Esophagus squamous epithelium (tissue), 4 donors: ENCODE data around the gene GTPBP4.

Experiments used
- POLR2A ChIP-seq, 4 donors: fragments of 450-650 bp; IDR thresholded peaks; one replicate each; pipeline ENCODE4 v1.6.1; 2017; ENCODE audit warnings: antibody characterized with exemption in 4 of 4, mild to moderate bottlenecking in 4 of 4, moderate library complexity in 3 of 4
- TF ChIP-seq, protein P1 (sequence below), 6 experiments: fragments of 450-650 bp in 4 of 6; fragments of 200-600 bp in 2 of 6; sonication (generic) in 2 of 6; IDR thresholded peaks; one replicate each; pipeline ENCODE4 v1.5.1; 2016 to 2019; ENCODE audit warnings: antibody characterized with exemption in 6 of 6, mild to moderate bottlenecking in 4 of 6, moderate library complexity in 4 of 6

- TF ChIP-seq POLR2A (IDR thresholded peaks at IDR 0.05): no peak
- TF ChIP-seq, protein P1, sequence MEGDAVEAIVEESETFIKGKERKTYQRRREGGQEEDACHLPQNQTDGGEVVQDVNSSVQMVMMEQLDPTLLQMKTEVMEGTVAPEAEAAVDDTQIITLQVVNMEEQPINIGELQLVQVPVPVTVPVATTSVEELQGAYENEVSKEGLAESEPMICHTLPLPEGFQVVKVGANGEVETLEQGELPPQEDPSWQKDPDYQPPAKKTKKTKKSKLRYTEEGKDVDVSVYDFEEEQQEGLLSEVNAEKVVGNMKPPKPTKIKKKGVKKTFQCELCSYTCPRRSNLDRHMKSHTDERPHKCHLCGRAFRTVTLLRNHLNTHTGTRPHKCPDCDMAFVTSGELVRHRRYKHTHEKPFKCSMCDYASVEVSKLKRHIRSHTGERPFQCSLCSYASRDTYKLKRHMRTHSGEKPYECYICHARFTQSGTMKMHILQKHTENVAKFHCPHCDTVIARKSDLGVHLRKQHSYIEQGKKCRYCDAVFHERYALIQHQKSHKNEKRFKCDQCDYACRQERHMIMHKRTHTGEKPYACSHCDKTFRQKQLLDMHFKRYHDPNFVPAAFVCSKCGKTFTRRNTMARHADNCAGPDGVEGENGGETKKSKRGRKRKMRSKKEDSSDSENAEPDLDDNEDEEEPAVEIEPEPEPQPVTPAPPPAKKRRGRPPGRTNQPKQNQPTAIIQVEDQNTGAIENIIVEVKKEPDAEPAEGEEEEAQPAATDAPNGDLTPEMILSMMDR (IDR thresholded peaks at IDR 0.05): no peak
Observed at GRCh38 chr10:976316-976715, 11.9 kb upstream of the GTPBP4 start.
